ENCODE results near the gene BCL6B.
"Not testable (repeated sequence)": the region's sequence is repeated elsewhere in the genome, so short reads cannot be mapped to it uniquely, and the experiment has no call there.

Gene BCL6B

GRCh38 chr17:7029659-7030058 lies 6.8 kb downstream of the BCL6B start:
- no peak for DNase-seq

DNA sequence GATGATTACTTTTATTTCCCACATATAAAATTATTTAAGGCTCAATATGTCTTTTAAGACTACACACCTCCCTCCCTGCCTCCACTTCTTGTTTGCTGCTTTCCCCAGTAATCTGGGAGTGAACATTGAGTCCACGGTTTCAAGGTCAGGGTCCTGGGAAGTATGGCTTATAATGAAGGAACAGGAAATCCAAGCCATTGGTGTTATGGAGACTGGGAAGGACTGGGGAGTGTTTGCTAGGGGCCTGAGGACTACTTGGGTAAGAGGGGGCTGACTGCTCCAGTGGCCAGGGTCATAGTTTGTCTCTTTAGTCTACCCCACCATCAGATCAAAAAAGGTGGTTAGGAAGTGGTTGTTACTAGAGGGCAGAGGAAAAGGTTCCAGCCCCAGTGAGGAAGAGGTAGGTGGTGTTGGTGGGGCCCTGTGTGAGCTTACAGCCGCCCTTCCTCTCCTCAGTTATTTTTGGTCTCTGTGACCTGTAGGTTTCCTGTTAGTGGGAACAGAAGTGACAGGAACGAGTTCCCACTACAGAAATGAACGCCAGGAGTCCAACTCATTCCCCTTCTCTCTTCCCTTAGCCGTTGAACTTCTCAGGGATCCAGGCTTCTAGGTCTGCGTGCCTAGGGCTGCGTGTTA lies 12.2 kb downstream of the BCL6B start:
- DNase-seq = no peak

DNA sequence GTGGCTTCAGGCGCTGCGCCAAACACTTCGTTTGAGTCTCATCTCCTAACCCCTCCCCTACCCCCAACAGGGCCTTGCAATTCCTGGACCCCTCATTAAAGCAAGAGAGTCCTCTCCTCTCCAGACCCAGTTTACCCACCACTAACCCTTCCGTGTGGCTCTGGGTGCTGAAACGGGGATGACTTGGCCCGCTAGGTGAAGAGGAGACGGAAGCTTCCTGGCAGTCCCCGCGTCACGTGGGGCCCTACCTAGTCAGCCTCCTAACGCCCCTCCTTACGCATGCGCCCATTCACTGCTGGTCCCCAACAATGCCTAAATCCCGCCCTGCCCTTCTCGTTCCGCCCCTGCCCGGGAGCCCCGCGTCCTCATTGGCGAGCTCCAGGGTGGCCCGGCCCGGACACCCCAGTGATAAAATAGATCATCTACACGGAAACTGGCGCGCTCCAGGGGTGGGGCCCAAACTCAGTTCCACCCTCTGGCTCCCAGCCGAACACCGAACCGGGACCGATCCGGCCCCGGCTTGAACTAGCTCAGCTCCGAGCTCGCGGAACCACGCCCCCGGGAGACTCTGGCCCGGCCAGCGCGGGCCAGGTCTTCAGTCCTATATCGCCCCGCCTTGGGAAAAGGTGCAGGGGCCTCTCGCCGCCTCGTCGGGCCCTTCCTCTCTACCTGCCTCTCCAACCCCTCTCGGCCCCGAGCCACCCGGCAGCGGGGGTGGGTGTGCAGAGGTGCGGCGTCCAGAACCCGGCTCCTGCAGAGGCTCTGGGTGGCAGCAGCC lies 12.9 kb downstream of the BCL6B start, which contains the start of gene SLC16A13:
Gene SLC16A13 (plus strand): TSS at position 425 of the 778 bp plus-strand sequence. CDS start 368 bp downstream, outside the sequence.
- peak; percentile 96 for DNase-seq

- no peak for DNase-seq
These were observed 15.4 kb downstream of the BCL6B start for GRCh38 chr17:7038025-7038862.

GRCh38 chr17:7039832-7040231 lies 17.0 kb downstream of the BCL6B start:
- DNase-seq = no peak

- DNase-seq = no peak
These were observed 19.0 kb downstream of the BCL6B start for GRCh38 chr17:7041607-7042500.

GRCh38 chr17:7042501-7043181 lies 19.8 kb downstream of the BCL6B start:
- no peak for DNase-seq

GRCh38 chr17:7043182-7043496 lies 20.3 kb downstream of the BCL6B start:
- DNase-seq = no peak

GRCh38 chr17:7043497-7044198 lies 20.8 kb downstream of the BCL6B start, which contains the start of gene SLC16A11:
TSS of gene SLC16A11 (minus strand) at chr17:7044092. CDS start at chr17:7043513, 579 bp downstream.
- peak; percentile 11 for DNase-seq

DNA sequence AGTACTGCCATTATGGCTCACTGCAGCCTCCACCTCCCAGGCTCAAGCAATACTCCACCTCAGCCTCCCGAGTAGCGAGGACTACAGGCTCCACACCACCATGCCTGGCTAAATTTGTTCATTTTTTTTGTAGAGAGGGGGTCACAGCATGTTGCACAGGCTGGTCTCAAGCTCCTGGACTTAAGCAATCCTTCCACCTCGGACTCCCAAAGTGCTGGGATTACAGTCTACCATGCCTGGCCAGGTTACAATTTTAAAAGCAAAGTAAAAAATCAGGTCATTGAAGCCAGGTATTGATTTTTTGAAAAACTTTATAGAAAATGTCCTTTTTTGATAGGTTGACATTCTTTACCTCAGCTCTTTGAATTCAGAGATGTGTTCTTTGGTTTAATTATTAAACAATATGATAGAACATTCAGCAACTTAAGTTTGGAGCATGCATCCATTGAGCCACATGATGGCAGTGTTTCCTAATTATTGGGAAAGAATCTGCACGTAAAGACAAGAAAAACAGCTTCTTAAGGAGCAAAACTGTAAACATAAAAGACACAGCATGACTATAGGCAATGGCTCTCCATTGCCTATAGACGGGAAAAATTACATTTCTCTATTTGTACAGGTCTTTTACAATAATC lies 22.8 kb downstream of the BCL6B start:
- peak; percentile 58 for DNase-seq

DNA sequence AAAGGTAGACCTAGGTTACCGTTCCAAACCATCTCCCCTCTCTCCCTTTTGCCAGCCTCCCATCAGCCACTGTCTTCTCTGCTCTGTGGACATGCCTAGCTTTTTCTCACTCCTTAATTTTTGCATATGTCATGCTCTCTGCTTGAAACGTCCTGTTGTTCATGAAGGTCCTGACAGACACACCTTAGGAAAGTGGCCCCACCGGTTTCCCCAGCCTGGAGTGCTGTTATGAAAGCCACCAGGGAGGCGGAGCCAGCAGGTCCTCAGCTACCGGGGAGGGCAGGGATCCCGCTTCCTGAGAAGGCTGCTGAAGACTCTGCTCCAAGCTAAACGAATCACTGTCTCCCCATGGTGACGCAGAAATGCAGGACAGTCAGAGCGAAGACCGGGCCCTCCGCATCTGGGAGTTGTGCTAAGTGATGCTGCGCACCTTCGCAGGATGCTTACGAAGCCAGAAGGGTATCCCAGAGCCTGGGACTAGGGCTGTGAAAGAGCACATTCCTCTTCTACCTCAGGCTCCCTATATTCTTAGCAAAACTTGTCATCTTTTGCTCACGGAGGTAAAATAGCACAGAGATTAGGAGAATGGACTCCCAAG lies 23.4 kb downstream of the BCL6B start:
- no peak for DNase-seq

DNA sequence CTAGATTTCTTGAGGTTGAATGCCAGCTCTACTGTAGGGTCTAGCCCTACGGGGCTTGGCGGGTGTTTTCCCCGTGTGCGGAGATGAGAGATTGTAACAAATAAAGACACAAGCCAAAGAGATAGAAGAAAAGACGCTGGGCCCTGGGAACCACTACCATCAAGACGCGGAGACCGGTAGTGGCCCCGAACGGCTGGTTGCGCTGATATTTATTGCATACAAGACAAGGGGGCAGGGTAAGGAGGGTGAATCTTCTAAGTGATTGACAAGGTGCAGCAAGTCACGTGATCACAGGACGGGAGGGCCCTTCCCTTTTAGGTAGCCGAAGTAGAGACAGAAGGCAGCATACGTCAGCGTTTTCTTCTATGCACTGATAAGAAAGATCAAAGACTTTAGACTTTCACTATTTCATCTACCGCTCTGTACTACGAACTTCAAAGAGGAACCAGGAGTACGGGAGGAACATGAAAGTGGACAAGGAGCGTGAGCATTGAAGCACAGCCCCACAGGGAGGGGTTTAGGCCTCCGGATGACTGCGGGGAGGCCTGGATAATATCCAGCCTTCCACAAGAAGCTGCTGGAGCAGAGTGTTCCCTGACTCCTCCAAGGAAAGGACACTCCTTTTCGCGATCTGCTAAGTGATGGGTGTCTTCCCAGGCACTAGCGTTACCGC lies 24.0 kb downstream of the BCL6B start:
- DNase-seq = not testable (repeated sequence)

- DNase-seq = no peak
These were observed 24.7 kb downstream of the BCL6B start for GRCh38 chr17:7047566-7047965.

DNA sequence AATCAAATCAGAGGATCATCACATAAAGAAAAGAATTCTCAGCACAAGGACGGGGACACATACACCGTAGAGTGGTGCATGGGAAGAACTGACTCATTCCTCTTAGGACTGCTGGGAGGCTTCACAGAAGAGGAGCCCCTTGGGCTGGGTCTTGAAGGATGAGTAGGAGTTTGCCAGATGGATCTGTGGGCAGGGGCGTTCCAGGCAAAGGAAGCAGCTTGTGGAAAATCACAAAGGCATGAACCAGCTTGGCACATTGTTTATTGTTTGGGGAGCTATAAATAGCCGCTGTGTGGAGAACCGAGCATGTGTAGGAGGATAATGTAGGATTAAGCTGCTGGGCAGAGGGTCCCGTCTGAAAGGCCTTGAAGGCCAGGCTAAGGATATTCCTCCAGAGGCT lies 26.1 kb downstream of the BCL6B start:
- DNase-seq = no peak

- DNase-seq = not testable (repeated sequence)
These were observed 27.7 kb downstream of the BCL6B start for GRCh38 chr17:7050583-7050982.

- DNase-seq = no peak
These were observed 33.5 kb downstream of the BCL6B start for GRCh38 chr17:7056386-7056785.

- DNase-seq = no peak
These were observed 36.1 kb downstream of the BCL6B start for GRCh38 chr17:7058831-7059447.

DNA sequence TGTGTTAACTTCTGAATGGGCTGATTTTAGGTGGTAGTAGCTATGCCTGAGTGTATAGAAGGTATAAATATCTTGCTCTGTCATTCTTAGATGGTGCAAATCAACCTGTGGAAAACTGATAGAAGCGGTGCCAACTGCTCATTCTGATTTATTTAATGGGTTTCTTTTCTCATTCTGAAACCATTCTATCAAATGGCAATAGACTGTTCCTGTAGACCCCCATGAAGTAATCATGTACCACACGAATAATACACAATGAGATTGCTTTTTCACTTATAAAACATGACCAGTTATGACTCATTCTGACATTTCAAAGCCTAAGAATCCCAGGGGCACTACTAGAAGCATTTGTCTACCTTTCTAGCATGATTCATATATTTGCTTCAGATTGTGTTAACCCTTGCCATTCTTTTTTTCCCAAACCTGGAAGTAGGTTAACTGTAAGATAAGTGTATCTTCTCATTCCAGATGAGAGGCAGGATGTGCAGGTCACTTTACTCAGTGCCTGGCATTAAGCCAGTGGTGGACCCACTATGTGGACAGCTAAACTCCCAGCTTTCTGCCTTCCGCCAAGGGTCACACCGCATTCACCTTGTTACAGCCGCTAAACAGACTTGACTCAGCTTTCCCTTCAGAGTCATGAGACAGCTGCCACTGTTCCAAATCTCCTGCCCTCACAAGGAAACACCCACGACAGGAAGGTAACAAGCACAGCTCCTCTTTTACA lies 37.5 kb downstream of the BCL6B start:
- DNase-seq = no peak
